MCF 10A (cell line): Measurements from ENCODE around the gene ANKHD1. TPM values are rescaled to one million over a fixed set of nuclear protein-coding genes. Genes with fewer than 3 reads are reported as not detected.

Experiments
- BruUV-seq: library from RNA; stranded (reverse); fragments of 400-500 nt; replicated peaks from 2 replicates; lab custom pipeline; 2021; lab: Mats Ljungman, UMichigan
- CTCF ChIA-PET: fragments of 300-600 bp; sonication (Branson Sonifier 250); formaldehyde crosslinking; extraction: SDS; loops from one replicate; lab custom pipeline; 2021; ENCODE audit warnings: antibody characterized with exemption, inconsistent platforms; lab: Yijun Ruan, JAX
- POLR2A ChIA-PET: fragments of 300-600, 350-650 bp; sonication (Branson Sonifier 250); formaldehyde crosslinking; extraction: SDS; loops from one replicate; lab custom pipeline; 2020; ENCODE audit warnings: antibody characterized with exemption, inconsistent platforms; lab: Yijun Ruan, JAX
- DNase-seq: peaks from one replicate; pipeline ENCODE4 v3.0.0-alpha.2; 2018; ENCODE audit not compliant: unreplicated experiment
- H3K27ac Mint-ChIP-seq: one replicate; pipeline ENCODE4 v1.8.0; 2022; ENCODE audit warnings: mild to moderate bottlenecking, low read depth, mixed read lengths; ENCODE audit not compliant: unreplicated experiment
- H3K27me3 Mint-ChIP-seq: one replicate; pipeline ENCODE4 v1.8.0; 2022; ENCODE audit warnings: mixed read lengths; ENCODE audit not compliant: insufficient read depth, unreplicated experiment
- H3K36me3 Mint-ChIP-seq: one replicate; pipeline ENCODE4 v1.8.0; 2022; ENCODE audit warnings: mild to moderate bottlenecking, moderate library complexity, mixed read lengths; ENCODE audit not compliant: insufficient read depth, unreplicated experiment
- H3K4me1 Mint-ChIP-seq: one replicate; pipeline ENCODE4 v1.8.0; 2022; ENCODE audit warnings: mixed read lengths; ENCODE audit not compliant: insufficient read depth, unreplicated experiment
- H3K4me3 Mint-ChIP-seq: one replicate; pipeline ENCODE4 v1.8.0; 2022; ENCODE audit warnings: mild to moderate bottlenecking, moderate library complexity, mixed read lengths; ENCODE audit not compliant: unreplicated experiment
- H3K9me3 Mint-ChIP-seq: one replicate; pipeline ENCODE4 v1.8.0; 2022; ENCODE audit warnings: mixed read lengths; ENCODE audit not compliant: unreplicated experiment
- intact Hi-C: fragments of 100-400 bp; cut with micrococcal nuclease; formaldehyde crosslinking; loops from 2 replicates; pipeline ENCODE4 v1.14.1; 2022
- total RNA-seq: library from RNA; stranded (reverse); gene quantifications from 2 replicates; pipeline ENCODE4 v1.2.3, GENCODE V29; 2022
- TF ChIP-seq, protein P1 (sequence below): fragments of 200-600 bp; IDR thresholded peaks from one replicate; pipeline ENCODE4 v1.8.0; 2022; ENCODE audit warnings: antibody characterized with exemption, mild to moderate bottlenecking; ENCODE audit not compliant: unreplicated experiment

The ANKHD1 gene
- total RNA-seq, 1 experiment from 2014 or later = 146 TPM

DNA sequence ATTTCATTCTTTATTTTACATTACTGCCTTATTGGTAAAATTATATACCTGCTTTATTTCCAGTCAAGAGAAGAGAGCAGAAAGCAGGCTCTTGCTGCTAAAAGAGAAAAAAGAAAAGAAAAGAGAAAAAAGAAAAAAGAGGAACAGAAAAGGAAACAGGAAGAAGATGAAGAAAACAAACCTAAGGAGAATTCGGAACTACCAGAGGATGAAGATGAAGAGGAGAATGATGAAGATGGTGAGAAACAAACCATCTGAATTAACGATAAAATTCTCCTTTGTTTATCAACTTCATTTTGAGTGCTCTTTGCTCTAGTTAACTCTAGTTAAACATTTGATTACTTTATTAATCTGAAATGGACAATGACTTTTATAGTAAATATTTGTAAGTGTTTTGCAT lies 122.4 kb downstream of the ANKHD1 start:
- no peaks in the 10 kb centered on the region for H3K27me3 Mint-ChIP-seq
- no peaks in the 10 kb centered on the region for H3K9me3 Mint-ChIP-seq
- TF ChIP-seq, protein P1, sequence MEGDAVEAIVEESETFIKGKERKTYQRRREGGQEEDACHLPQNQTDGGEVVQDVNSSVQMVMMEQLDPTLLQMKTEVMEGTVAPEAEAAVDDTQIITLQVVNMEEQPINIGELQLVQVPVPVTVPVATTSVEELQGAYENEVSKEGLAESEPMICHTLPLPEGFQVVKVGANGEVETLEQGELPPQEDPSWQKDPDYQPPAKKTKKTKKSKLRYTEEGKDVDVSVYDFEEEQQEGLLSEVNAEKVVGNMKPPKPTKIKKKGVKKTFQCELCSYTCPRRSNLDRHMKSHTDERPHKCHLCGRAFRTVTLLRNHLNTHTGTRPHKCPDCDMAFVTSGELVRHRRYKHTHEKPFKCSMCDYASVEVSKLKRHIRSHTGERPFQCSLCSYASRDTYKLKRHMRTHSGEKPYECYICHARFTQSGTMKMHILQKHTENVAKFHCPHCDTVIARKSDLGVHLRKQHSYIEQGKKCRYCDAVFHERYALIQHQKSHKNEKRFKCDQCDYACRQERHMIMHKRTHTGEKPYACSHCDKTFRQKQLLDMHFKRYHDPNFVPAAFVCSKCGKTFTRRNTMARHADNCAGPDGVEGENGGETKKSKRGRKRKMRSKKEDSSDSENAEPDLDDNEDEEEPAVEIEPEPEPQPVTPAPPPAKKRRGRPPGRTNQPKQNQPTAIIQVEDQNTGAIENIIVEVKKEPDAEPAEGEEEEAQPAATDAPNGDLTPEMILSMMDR = no peak
- no peak for DNase-seq
- no peak overlapping the region for H3K27ac Mint-ChIP-seq
- ChIA-PET POLR2A (no interaction called here), CTCF (interaction anchor here (1.8 kb wide), 1 partner anchor 9 kb away, joined by 4 read pairs; no protein-coding TSS in a partner anchor)
- peaks cover 80% of the 10 kb centered on the region for H3K36me3 Mint-ChIP-seq
- intact Hi-C loops = no loop called here
- H3K4me1 Mint-ChIP-seq = no peaks in the 10 kb centered on the region
- BruUV-seq = no TSS peak
- no peak overlapping the region for H3K4me3 Mint-ChIP-seq

- intact Hi-C loops = loop anchor here (10.0 kb wide), 1 partner anchor 295 kb away; no protein-coding TSS in a partner anchor
Observed at GRCh38 chr5:140540227-140540626, 138.6 kb downstream of the ANKHD1 start.

GRCh38 chr5:140542972-140543371 lies 141.3 kb downstream of the ANKHD1 start:
- Mint-ChIP-seq H3K9me3 (no peaks in the 10 kb centered on the region), H3K27ac (no peak overlapping the region), H3K36me3 (peaks cover 92% of the 10 kb centered on the region), H3K4me1 (peaks cover 14% of the 10 kb centered on the region), H3K27me3 (no peaks in the 10 kb centered on the region), H3K4me3 (no peak overlapping the region)
- DNase-seq = no peak
- TF ChIP-seq, protein P1 = no peak
- intact Hi-C loops = loop anchor here (10.0 kb wide), 1 partner anchor 298 kb away; no protein-coding TSS in a partner anchor
- ChIA-PET POLR2A (no interaction called here), CTCF (interaction anchor here (0.6 kb wide), 1 partner anchor 14 kb away, joined by 3 read pairs; the partner anchor contains the start of gene SRA1)
- BruUV-seq = no TSS peak

More at GRCh38 chr5:140540227-140540626, 138.6 kb downstream of the ANKHD1 start:
- DNase-seq = no peak
- Mint-ChIP-seq H3K36me3 (peaks cover 99% of the 10 kb centered on the region), H3K27ac (no peak overlapping the region), H3K9me3 (no peaks in the 10 kb centered on the region), H3K4me1 (no peaks in the 10 kb centered on the region), H3K4me3 (no peak overlapping the region), H3K27me3 (no peaks in the 10 kb centered on the region)
- ChIA-PET CTCF (interaction anchor here (0.8 to 1.2 kb wide), 2 partner anchors 102 to 176 kb away, joined by 3 to 4 read pairs; no protein-coding TSS in a partner anchor), POLR2A (interaction anchor here (0.6 to 2.1 kb wide), 5 partner anchors 9 to 147 kb away, joined by 3 to 7 read pairs (median 3); partner anchors contain the start of gene ANKHD1)
- no TSS peak for BruUV-seq
- TF ChIP-seq, protein P1 = no peak

DNA sequence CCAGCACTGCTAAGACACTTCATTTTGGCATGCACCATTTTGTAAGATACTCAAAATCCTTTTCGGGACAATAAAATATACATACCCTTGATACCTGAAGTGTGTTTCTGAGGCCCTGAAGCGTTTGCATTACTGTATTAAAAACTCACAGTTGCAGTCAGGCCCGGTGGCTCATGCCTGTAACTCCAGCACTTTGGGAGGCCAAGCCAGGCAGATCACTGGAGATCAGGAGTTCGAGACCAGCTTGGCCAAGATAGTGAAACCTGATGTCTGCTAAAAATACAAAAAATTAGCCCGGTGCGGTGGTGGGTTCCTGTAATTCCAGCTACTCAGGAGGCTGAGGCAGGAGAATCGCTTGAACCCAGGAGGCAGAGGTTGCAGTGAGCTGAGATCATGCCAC lies 143.4 kb downstream of the ANKHD1 start:
- ChIA-PET POLR2A (interaction anchor here (0.7 to 4.7 kb wide), 2 partner anchors 90 to 100 kb away, joined by 3 to 120 read pairs; partner anchors contain the start of genes IK and NDUFA2), CTCF (interaction anchor here (0.6 to 0.8 kb wide), 2 partner anchors 13 to 300 kb away, joined by 3 to 4 read pairs; no protein-coding TSS in a partner anchor)
- DNase-seq = no peak
- H3K9me3 Mint-ChIP-seq = no peaks in the 10 kb centered on the region
- peaks cover 87% of the 10 kb centered on the region for H3K36me3 Mint-ChIP-seq
- intact Hi-C loops = loop anchor here (5.0 to 10.0 kb wide), 2 partner anchors 143 to 300 kb away; partner anchors contain the start of gene ANKHD1
- peaks cover 27% of the 10 kb centered on the region for H3K4me1 Mint-ChIP-seq
- H3K27ac Mint-ChIP-seq = no peak overlapping the region
- no peak overlapping the region for H3K4me3 Mint-ChIP-seq
- no peaks in the 10 kb centered on the region for H3K27me3 Mint-ChIP-seq
- TF ChIP-seq, protein P1 = no peak
- no TSS peak for BruUV-seq
